Neural cell (in vitro differentiated cells): ENCODE results near the gene RAB40C.

Source experiments
- EP300 ChIP-seq: fragments of 450-650 bp; conservative IDR thresholded peaks from 2 replicates; pipeline ENCODE4 v1.6.1; 2014; ENCODE audit warnings: antibody characterized with exemption, mild to moderate bottlenecking, moderate library complexity; ENCODE audit not compliant: poor library complexity, severe bottlenecking
- EZH2 ChIP-seq: fragments of 200-600, 300-800 bp; shearing (Covaris generic), sonication (generic); IDR thresholded peaks from 2 replicates; pipeline ENCODE4 v1.6.1; 2014; ENCODE audit warnings: antibody characterized with exemption, low read length, borderline replicate concordance, mild to moderate bottlenecking; ENCODE audit not compliant: insufficient read depth, poor library complexity, severe bottlenecking
- MXI1 ChIP-seq: fragments of 450-650 bp; conservative IDR thresholded peaks from 2 replicates; pipeline ENCODE4 v1.6.1; 2014; ENCODE audit warnings: antibody characterized with exemption, mild to moderate bottlenecking; ENCODE audit not compliant: poor library complexity, severe bottlenecking
- POLR2AphosphoS5 ChIP-seq: IDR thresholded peaks from 2 replicates; pipeline ENCODE4 v1.6.1; 2012
- RAD21 ChIP-seq: fragments of 450-650 bp; conservative IDR thresholded peaks from 2 replicates; pipeline ENCODE4 v1.6.1; 2014; ENCODE audit warnings: antibody characterized with exemption, mild to moderate bottlenecking, moderate library complexity
- SMC3 ChIP-seq: fragments of 450-650 bp; conservative IDR thresholded peaks from 2 replicates; pipeline ENCODE4 v1.6.1; 2014; ENCODE audit warnings: antibody characterized with exemption, mild to moderate bottlenecking, moderate library complexity; ENCODE audit not compliant: poor library complexity
- TAF1 ChIP-seq: IDR thresholded peaks from 2 replicates; pipeline ENCODE4 v1.6.1; 2012; ENCODE audit warnings: low read depth
- TF ChIP-seq, protein P1 (sequence below): fragments of 450-650 bp; IDR thresholded peaks from 2 replicates; pipeline ENCODE4 v1.5.1; 2014; ENCODE audit warnings: antibody characterized with exemption, mild to moderate bottlenecking, moderate library complexity; ENCODE audit not compliant: poor library complexity, severe bottlenecking
- TF ChIP-seq, protein P2 (sequence below): IDR thresholded peaks from 2 replicates; pipeline ENCODE4 v1.6.1; 2012; ENCODE audit warnings: borderline replicate concordance

- TF ChIP-seq, protein P1, sequence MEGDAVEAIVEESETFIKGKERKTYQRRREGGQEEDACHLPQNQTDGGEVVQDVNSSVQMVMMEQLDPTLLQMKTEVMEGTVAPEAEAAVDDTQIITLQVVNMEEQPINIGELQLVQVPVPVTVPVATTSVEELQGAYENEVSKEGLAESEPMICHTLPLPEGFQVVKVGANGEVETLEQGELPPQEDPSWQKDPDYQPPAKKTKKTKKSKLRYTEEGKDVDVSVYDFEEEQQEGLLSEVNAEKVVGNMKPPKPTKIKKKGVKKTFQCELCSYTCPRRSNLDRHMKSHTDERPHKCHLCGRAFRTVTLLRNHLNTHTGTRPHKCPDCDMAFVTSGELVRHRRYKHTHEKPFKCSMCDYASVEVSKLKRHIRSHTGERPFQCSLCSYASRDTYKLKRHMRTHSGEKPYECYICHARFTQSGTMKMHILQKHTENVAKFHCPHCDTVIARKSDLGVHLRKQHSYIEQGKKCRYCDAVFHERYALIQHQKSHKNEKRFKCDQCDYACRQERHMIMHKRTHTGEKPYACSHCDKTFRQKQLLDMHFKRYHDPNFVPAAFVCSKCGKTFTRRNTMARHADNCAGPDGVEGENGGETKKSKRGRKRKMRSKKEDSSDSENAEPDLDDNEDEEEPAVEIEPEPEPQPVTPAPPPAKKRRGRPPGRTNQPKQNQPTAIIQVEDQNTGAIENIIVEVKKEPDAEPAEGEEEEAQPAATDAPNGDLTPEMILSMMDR, result no peak
- TF ChIP-seq POLR2AphosphoS5, result no peak
- TF ChIP-seq, protein P2, sequence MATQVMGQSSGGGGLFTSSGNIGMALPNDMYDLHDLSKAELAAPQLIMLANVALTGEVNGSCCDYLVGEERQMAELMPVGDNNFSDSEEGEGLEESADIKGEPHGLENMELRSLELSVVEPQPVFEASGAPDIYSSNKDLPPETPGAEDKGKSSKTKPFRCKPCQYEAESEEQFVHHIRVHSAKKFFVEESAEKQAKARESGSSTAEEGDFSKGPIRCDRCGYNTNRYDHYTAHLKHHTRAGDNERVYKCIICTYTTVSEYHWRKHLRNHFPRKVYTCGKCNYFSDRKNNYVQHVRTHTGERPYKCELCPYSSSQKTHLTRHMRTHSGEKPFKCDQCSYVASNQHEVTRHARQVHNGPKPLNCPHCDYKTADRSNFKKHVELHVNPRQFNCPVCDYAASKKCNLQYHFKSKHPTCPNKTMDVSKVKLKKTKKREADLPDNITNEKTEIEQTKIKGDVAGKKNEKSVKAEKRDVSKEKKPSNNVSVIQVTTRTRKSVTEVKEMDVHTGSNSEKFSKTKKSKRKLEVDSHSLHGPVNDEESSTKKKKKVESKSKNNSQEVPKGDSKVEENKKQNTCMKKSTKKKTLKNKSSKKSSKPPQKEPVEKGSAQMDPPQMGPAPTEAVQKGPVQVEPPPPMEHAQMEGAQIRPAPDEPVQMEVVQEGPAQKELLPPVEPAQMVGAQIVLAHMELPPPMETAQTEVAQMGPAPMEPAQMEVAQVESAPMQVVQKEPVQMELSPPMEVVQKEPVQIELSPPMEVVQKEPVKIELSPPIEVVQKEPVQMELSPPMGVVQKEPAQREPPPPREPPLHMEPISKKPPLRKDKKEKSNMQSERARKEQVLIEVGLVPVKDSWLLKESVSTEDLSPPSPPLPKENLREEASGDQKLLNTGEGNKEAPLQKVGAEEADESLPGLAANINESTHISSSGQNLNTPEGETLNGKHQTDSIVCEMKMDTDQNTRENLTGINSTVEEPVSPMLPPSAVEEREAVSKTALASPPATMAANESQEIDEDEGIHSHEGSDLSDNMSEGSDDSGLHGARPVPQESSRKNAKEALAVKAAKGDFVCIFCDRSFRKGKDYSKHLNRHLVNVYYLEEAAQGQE, result no peak
- no peak for TF ChIP-seq EP300
- no peak for TF ChIP-seq MXI1
- no peak for TF ChIP-seq EZH2
- no peak for TF ChIP-seq RAD21
- TF ChIP-seq TAF1, result no peak
- TF ChIP-seq SMC3, result no peak
Observed at GRCh38 chr16:588639-588888, 1.3 kb upstream of the RAB40C start.
